B cell (primary cell): ENCODE results near the gene SPTB. TPM values are rescaled to one million over a fixed set of nuclear protein-coding genes. Genes with fewer than 3 reads are reported as not detected.

Experiments
- ATAC-seq: fragments of 200-7000 bp; cut with Tn5 transposase; one replicate; pipeline ENCODE4 v1.10.0; 2021; ENCODE audit warnings: low read depth, mild to moderate bottlenecking, moderate number of reproducible peaks, moderate library complexity
- CTCF ChIA-PET: fragments of 350-600 bp; sonication (Branson Sonifier 250); formaldehyde crosslinking; loops from one replicate; lab custom pipeline; 2021; ENCODE audit warnings: antibody characterized with exemption, inconsistent platforms; lab: Charles Lee
- POLR2A ChIA-PET: fragments of 350-600 bp; sonication (Branson Sonifier 250); formaldehyde crosslinking; loops from one replicate; lab custom pipeline; 2021; ENCODE audit warnings: antibody characterized with exemption; lab: Charles Lee
- DNase-seq: peaks from one replicate; pipeline ENCODE4 v3.0.0; 2013
- H2AFZ ChIP-seq: 2 replicates; pipeline ENCODE4 v1.6.1; 2012; ENCODE audit warnings: mild to moderate bottlenecking, low read depth, low read length; ENCODE audit not compliant: insufficient read depth, poor library complexity, severe bottlenecking
- H3K27ac ChIP-seq, 2 donors: 1 replicate in 1 of 2; 2 replicates in 1 of 2; pipeline ENCODE4 v1.5.1; 2012 to 2013; ENCODE audit warnings: low read length in 2 of 2, mild to moderate bottlenecking in 2 of 2, moderate library complexity in 1 of 2
- H3K27me3 ChIP-seq, 4 experiments: fragments of 200-600 bp in 1 of 4; sonication (generic) in 1 of 4; replicated peaks in 1 of 4; 1 replicate in 2 of 4; 2 replicates in 2 of 4; pipeline versions ENCODE4 v1.6.1 to v1.7.0; 2013 to 2016; ENCODE audit warnings: low read length in 3 of 4, mild to moderate bottlenecking in 2 of 4, mixed read lengths in 1 of 4, moderate library complexity in 1 of 4; ENCODE audit not compliant: insufficient read depth in 4 of 4, control insufficient read depth in 3 of 4; ENCODE audit errors: control extremely low read depth in 1 of 4
- H3K36me3 ChIP-seq, 2 experiments: replicated peaks in 1 of 2; 1 replicate in 1 of 2; 2 replicates in 1 of 2; pipeline versions ENCODE4 v1.6.1 to v1.7.1; 2013; ENCODE audit warnings: low read length in 1 of 2; ENCODE audit not compliant: insufficient read depth in 2 of 2, control insufficient read depth in 1 of 2; ENCODE audit errors: control extremely low read depth in 1 of 2, extremely low read depth in 1 of 2
- H3K4me1 ChIP-seq, 2 donors: fragments of 200-600 bp in 1 of 2; sonication (generic) in 1 of 2; 1 replicate in 1 of 2; 2 replicates in 1 of 2; pipeline versions ENCODE4 v1.5.1 to v1.6.1; 2013 to 2017; ENCODE audit warnings: low read length in 2 of 2; ENCODE audit not compliant: control insufficient read depth in 2 of 2, insufficient read depth in 2 of 2
- H3K4me2 ChIP-seq: replicated peaks from 2 replicates; pipeline ENCODE3; 2012; ENCODE audit warnings: mild to moderate bottlenecking, low read depth, low read length; ENCODE audit not compliant: poor library complexity, severe bottlenecking
- H3K4me3 ChIP-seq, 5 experiments: fragments of 200-600 bp in 1 of 5; sonication (generic) in 1 of 5; 1 replicate in 3 of 5; 2 replicates in 2 of 5; pipeline versions ENCODE4 v1.5.1 to v1.7.0; 2011 to 2016; ENCODE audit warnings: low read length in 4 of 5, mild to moderate bottlenecking in 4 of 5, low read depth in 2 of 5, control low read depth in 1 of 5, moderate library complexity in 1 of 5; ENCODE audit not compliant: insufficient read depth in 1 of 5; ENCODE audit errors: control extremely low read depth in 1 of 5, extremely low read depth in 1 of 5
- H3K79me2 ChIP-seq: fragments of 200-600 bp; sonication (generic); one replicate; pipeline ENCODE4 v1.6.0; 2016; ENCODE audit warnings: low read length; ENCODE audit not compliant: control insufficient read depth, insufficient read depth
- H3K9ac ChIP-seq: fragments of 200-600 bp; sonication (generic); 2 replicates; pipeline ENCODE4 v1.6.1; 2017; ENCODE audit warnings: mild to moderate bottlenecking, low read length, moderate library complexity
- H3K9me3 ChIP-seq, 3 donors: one replicate each; pipeline versions ENCODE4 v1.6.1 to v1.7.1; 2013; ENCODE audit warnings: low read length in 2 of 3; ENCODE audit not compliant: control insufficient read depth in 2 of 3, insufficient read depth in 1 of 3; ENCODE audit errors: control extremely low read depth in 1 of 3
- H4K20me1 ChIP-seq: 2 replicates; pipeline ENCODE4 v1.6.0; 2012; ENCODE audit warnings: mild to moderate bottlenecking, low read length; ENCODE audit not compliant: insufficient read depth, control insufficient read depth, poor library complexity, severe bottlenecking
- H3K27ac Mint-ChIP-seq: one replicate; pipeline ENCODE4 v1.8.0; 2021; ENCODE audit warnings: mixed read lengths
- H3K27me3 Mint-ChIP-seq: one replicate; pipeline ENCODE4 v1.8.0; 2021; ENCODE audit warnings: mixed read lengths
- H3K4me1 Mint-ChIP-seq: one replicate; pipeline ENCODE4 v1.8.0; 2021; ENCODE audit warnings: mixed read lengths
- H3K4me3 Mint-ChIP-seq: one replicate; pipeline ENCODE4 v1.8.0; 2021; ENCODE audit warnings: mixed read lengths
- H3K9me3 Mint-ChIP-seq: one replicate; pipeline ENCODE4 v1.8.0; 2022; ENCODE audit warnings: mixed read lengths; ENCODE audit not compliant: insufficient read depth
- CTCF ChIP-seq: fragments of 200-600 bp; IDR thresholded peaks from one replicate; pipeline ENCODE4 v1.8.0; 2022; ENCODE audit warnings: antibody characterized with exemption, mild to moderate bottlenecking
- EZH2 ChIP-seq: IDR thresholded peaks from 2 replicates; pipeline ENCODE4 v1.6.1; 2012; ENCODE audit warnings: borderline replicate concordance, low read depth, mild to moderate bottlenecking, moderate library complexity, low read length; ENCODE audit not compliant: insufficient read depth, poor library complexity, severe bottlenecking
- WGBS: methylation state at CpG from one replicate; pipeline ENCODE4 v1.1.5; 2013; ENCODE audit warnings: missing lambda C conversion rate; ENCODE audit not compliant: insufficient coverage; 5-methylcytosine and 5-hydroxymethylcytosine counted together
- intact Hi-C: fragments of 100-400 bp; cut with micrococcal nuclease; formaldehyde crosslinking; loops from one replicate; pipeline ENCODE4 v1.10.0; 2022
- polyA plus RNA-seq: library from polyadenylated mRNA; depleted of rRNA; stranded (reverse); fragments of >200 nt; gene quantifications from 2 replicates; pipeline ENCODE4 v1.2.3, GENCODE V29; 2012
- total RNA-seq, 2 donors: library from RNA; stranded (reverse); fragments of 120-200 nt in 1 of 2; gene quantifications; 1 replicate in 1 of 2; 2 replicates in 1 of 2; pipeline versions ENCODE4 v1.2.3 to v1.2.4, GENCODE V29; 2013 to 2022

The SPTB gene
- total and polyA plus RNA-seq, 2 donors (not counting 1 experiment from before 2014, with no cell fraction given): 0.12 TPM; not detected in 1

GRCh38 chr14:64725879-64726584 lies 153.7 kb downstream of the SPTB start:
- ATAC-seq: no peak
- no peak for DNase-seq
- intact Hi-C loops: no loop called here
- H3K4me3 Mint-ChIP-seq: no peak overlapping the region
- Histone ChIP-seq H3K4me3 (no peak overlapping the region), H2AFZ (no peak overlapping the region), H3K4me2 (no peak overlapping the region), H3K27me3 (peaks cover 0 to 3% (median 0%) of the 10 kb centered on the region in 4 experiments), H3K9me3 (no peaks in the 10 kb centered on the region), H3K27ac (no peak overlapping the region), H3K9ac (no peak overlapping the region), H3K36me3 (no peaks in the 10 kb centered on the region), H3K4me1 (no peaks in the 10 kb centered on the region), H4K20me1 (no peaks in the 10 kb centered on the region), H3K79me2 (no peaks in the 10 kb centered on the region)
- no peaks in the 10 kb centered on the region for H3K4me1 Mint-ChIP-seq
- POLR2A ChIA-PET: no interaction called here
- WGBS: 98% methylated on average over 6 of the region's 6 CpGs
- H3K27ac Mint-ChIP-seq: no peak overlapping the region
- no peaks in the 10 kb centered on the region for H3K9me3 Mint-ChIP-seq
- no peak for TF ChIP-seq CTCF
- no peak for TF ChIP-seq EZH2
- CTCF ChIA-PET: no interaction called here
- peaks cover 7% of the 10 kb centered on the region for H3K27me3 Mint-ChIP-seq

- POLR2A ChIA-PET: no interaction called here
- no peak for DNase-seq
- no peak for ATAC-seq
- Histone ChIP-seq H3K4me2 (no peak overlapping the region), H3K9me3 (no peaks in the 10 kb centered on the region), H3K9ac (no peak overlapping the region), H3K4me1 (no peaks in the 10 kb centered on the region), H3K79me2 (no peaks in the 10 kb centered on the region), H3K36me3 (no peaks in the 10 kb centered on the region), H3K27ac (no peak overlapping the region), H4K20me1 (no peaks in the 10 kb centered on the region), H2AFZ (no peak overlapping the region), H3K4me3 (no peak overlapping the region), H3K27me3 (peaks cover 0 to 3% (median 0%) of the 10 kb centered on the region in 4 experiments)
- intact Hi-C loops: no loop called here
- peaks cover 12% of the 10 kb centered on the region for H3K27me3 Mint-ChIP-seq
- H3K9me3 Mint-ChIP-seq: no peaks in the 10 kb centered on the region
- no peak overlapping the region for H3K4me3 Mint-ChIP-seq
- CTCF ChIA-PET: interaction anchor here (0.8 kb wide), 1 partner anchor 9 kb away, joined by 4 read pairs; no protein-coding TSS in a partner anchor
- 60% methylated on average over 3 of the region's 3 CpGs for WGBS
- H3K27ac Mint-ChIP-seq: no peak overlapping the region
- TF ChIP-seq CTCF: no peak
- TF ChIP-seq EZH2: no peak
- H3K4me1 Mint-ChIP-seq: no peaks in the 10 kb centered on the region
These were observed 154.4 kb downstream of the SPTB start for GRCh38 chr14:64725261-64725815.
